RWPE2 (cell line): Measurements from ENCODE around the gene NBEAL2.

Source experiments
- ATAC-seq: fragments of 200-7000 bp; cut with Tn5 transposase; 3 replicates; pipeline ENCODE4 v1.9.1; 2021; ENCODE audit warnings: low read depth
- DNase-seq: peaks from one replicate; pipeline ENCODE4 v3.0.0-alpha.2; 2020; ENCODE audit warnings: low spot score
- H3K27ac ChIP-seq: fragments of 450-650 bp; 2 replicates; pipeline ENCODE4 v1.5.1; 2017; ENCODE audit warnings: mild to moderate bottlenecking; ENCODE audit not compliant: poor library complexity, severe bottlenecking
- H3K27me3 ChIP-seq: fragments of 250-450 bp; sonication (Bioruptor Pico); 2 replicates; pipeline ENCODE4 v1.5.1; 2021; ENCODE audit warnings: mild to moderate bottlenecking, moderate library complexity; ENCODE audit not compliant: insufficient read depth, poor library complexity, severe bottlenecking
- H3K36me3 ChIP-seq: fragments of 250-450 bp; sonication (Bioruptor Pico); 2 replicates; pipeline ENCODE4 v1.5.1; 2020; ENCODE audit warnings: low read depth, mild to moderate bottlenecking, moderate library complexity
- H3K4me1 ChIP-seq: fragments of 250-450 bp; sonication (Bioruptor Pico); 2 replicates; pipeline ENCODE4 v1.5.1; 2021; ENCODE audit warnings: mild to moderate bottlenecking, moderate library complexity; ENCODE audit not compliant: insufficient read depth, poor library complexity, severe bottlenecking
- H3K4me3 ChIP-seq: fragments of 250-450 bp; sonication (Bioruptor Pico); 2 replicates; pipeline ENCODE4 v1.5.1; 2021; ENCODE audit warnings: mild to moderate bottlenecking, moderate library complexity; ENCODE audit not compliant: severe bottlenecking
- H3K9me3 ChIP-seq: fragments of 250-450 bp; sonication (Bioruptor Pico); 2 replicates; pipeline ENCODE4 v1.5.1; 2021; ENCODE audit warnings: mild to moderate bottlenecking, moderate library complexity; ENCODE audit not compliant: severe bottlenecking
- CTCF ChIP-seq: fragments of 450-650 bp; IDR thresholded peaks from one replicate; pipeline ENCODE4 v1.5.1; 2017; ENCODE audit warnings: mild to moderate bottlenecking, moderate library complexity; ENCODE audit not compliant: poor library complexity, severe bottlenecking

Gene NBEAL2

GRCh38 chr3:47012342-47013230, 33.1 kb downstream of the NBEAL2 start:
- peaks cover 26% of the 10 kb centered on the region for H3K36me3 ChIP-seq
- no peak for ATAC-seq
- TF ChIP-seq CTCF, result no peak
- H3K4me3 ChIP-seq, result no peak overlapping the region
- no peaks in the 10 kb centered on the region for H3K27me3 ChIP-seq
- H3K27ac ChIP-seq, result no peak overlapping the region
- DNase-seq, result no peak
- no peaks in the 10 kb centered on the region for H3K9me3 ChIP-seq
- H3K4me1 ChIP-seq, result peaks cover 9% of the 10 kb centered on the region

GRCh38 chr3:47013231-47013630, 33.8 kb downstream of the NBEAL2 start:
- Histone ChIP-seq H3K4me1 (peaks cover 10% of the 10 kb centered on the region), H3K27ac (no peak overlapping the region), H3K36me3 (peaks cover 24% of the 10 kb centered on the region), H3K9me3 (no peaks in the 10 kb centered on the region), H3K27me3 (no peaks in the 10 kb centered on the region), H3K4me3 (no peak overlapping the region)
- DNase-seq (no peak), ATAC-seq (no peak)
- no peak for TF ChIP-seq CTCF

- Histone ChIP-seq H3K4me3 (no peak overlapping the region), H3K9me3 (no peaks in the 10 kb centered on the region), H3K27me3 (no peaks in the 10 kb centered on the region), H3K4me1 (peaks cover 10% of the 10 kb centered on the region), H3K27ac (no peak overlapping the region), H3K36me3 (peaks cover 26% of the 10 kb centered on the region)
- ATAC-seq (no peak), DNase-seq (no peak)
- TF ChIP-seq CTCF, result no peak
Measured at GRCh38 chr3:47014036-47014435, 34.6 kb downstream of the NBEAL2 start.

GRCh38 chr3:47015151-47015550, 35.7 kb downstream of the NBEAL2 start:
- Histone ChIP-seq H3K9me3 (no peaks in the 10 kb centered on the region), H3K4me1 (peaks cover 10% of the 10 kb centered on the region), H3K4me3 (no peak overlapping the region), H3K36me3 (peaks cover 37% of the 10 kb centered on the region), H3K27ac (no peak overlapping the region), H3K27me3 (no peaks in the 10 kb centered on the region)
- no peak for TF ChIP-seq CTCF
- no peak for DNase-seq
- no peak for ATAC-seq
